GM12872 (cell line): Measurements from ENCODE around the gene ZNF438.

ENCODE experiments used
- TF ChIP-seq, protein P1 (sequence below): IDR thresholded peaks from 3 replicates; pipeline ENCODE4 v1.5.1; 2011; ENCODE audit warnings: low read depth, mild to moderate bottlenecking, low read length, moderate library complexity; ENCODE audit not compliant: insufficient read depth

ZNF438 gene

DNA sequence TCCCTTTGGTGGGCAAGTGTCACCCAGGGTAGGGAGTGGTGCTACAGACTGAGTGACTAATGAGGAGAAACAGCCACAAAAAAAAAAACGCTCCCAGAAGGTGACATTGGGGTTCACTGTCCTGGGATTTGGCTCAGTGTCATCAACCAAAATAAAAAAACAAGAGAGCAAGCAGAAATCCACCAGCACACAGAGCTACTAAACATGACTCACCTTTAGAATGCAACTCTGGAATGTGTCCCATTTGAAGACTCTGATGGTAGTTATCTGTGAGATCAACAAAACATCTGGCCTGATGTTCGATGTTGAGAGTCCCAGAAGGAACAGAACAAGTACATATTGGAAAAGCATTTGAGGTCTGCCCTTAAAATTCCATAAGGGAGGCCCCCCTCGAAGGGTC, 201.8 kb downstream of the ZNF438 start:
- TF ChIP-seq, protein P1, sequence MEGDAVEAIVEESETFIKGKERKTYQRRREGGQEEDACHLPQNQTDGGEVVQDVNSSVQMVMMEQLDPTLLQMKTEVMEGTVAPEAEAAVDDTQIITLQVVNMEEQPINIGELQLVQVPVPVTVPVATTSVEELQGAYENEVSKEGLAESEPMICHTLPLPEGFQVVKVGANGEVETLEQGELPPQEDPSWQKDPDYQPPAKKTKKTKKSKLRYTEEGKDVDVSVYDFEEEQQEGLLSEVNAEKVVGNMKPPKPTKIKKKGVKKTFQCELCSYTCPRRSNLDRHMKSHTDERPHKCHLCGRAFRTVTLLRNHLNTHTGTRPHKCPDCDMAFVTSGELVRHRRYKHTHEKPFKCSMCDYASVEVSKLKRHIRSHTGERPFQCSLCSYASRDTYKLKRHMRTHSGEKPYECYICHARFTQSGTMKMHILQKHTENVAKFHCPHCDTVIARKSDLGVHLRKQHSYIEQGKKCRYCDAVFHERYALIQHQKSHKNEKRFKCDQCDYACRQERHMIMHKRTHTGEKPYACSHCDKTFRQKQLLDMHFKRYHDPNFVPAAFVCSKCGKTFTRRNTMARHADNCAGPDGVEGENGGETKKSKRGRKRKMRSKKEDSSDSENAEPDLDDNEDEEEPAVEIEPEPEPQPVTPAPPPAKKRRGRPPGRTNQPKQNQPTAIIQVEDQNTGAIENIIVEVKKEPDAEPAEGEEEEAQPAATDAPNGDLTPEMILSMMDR = no peak

DNA sequence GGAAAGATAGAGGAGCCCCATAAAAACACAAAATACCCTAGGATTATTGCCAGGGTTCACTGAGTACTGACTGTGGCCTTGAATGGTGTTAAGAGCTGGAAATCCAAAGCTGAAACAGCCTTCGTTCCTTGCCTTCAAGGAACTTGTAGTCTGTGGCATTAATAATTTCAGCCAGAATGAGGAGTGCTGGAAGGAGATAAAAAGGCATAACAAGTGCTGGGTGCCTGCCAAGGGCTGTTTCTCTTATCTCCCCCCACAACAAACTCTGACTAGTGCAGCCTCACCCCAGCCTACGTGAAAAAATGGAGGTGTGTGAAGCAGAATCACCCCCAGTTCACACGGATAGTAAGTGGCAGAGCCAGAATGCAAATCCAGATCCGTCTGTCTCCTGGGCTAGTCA, 203.0 kb downstream of the ZNF438 start:
- TF ChIP-seq, protein P1 = no peak

DNA sequence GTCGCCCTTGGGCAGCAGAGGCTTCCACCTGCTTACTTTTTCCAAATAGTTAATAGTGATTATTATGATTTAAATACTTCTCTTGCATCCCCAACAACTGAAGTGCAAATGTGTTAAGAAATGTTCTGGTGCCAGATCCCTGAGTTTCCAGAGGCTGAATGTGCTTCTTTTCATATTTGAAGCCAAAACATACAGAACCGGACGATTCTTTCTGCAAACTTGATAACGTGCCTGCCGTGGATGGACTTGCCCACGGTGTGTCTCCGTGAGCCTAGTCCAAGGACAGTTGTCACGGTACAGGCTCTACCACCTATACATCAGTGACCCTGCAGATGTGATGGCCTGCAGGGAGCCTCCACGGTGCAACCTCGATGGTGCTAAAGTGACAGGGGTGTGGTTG, 203.5 kb downstream of the ZNF438 start:
- TF ChIP-seq, protein P1 = no peak

DNA sequence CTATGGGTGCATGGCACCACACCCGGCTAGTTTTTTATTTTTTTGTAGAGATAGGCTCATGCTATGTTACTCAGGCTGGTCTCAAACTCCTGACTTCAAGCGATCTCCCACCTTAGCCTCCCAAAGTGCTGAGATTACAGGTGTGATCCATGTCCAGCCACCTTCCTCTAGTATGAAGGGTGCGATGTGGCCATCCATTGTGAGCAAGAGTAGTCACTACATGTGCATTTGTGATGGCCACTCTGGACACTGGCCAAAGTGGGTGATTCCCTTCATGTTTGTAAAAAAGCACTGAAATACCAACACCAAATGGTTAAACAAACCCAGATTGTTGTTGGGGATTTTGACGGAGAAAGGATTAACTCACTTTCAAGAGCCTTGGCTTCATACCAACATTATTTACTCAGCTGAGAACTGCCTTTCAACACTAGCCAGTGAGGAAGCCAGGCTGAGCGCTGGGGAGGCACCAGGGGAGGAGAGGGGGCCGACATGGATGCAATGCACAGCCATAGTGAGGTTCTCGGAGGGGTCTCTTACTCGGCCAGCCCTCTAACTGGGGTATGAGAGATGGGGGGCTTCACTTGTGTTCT, 204.0 kb downstream of the ZNF438 start:
- TF ChIP-seq, protein P1 = no peak

DNA sequence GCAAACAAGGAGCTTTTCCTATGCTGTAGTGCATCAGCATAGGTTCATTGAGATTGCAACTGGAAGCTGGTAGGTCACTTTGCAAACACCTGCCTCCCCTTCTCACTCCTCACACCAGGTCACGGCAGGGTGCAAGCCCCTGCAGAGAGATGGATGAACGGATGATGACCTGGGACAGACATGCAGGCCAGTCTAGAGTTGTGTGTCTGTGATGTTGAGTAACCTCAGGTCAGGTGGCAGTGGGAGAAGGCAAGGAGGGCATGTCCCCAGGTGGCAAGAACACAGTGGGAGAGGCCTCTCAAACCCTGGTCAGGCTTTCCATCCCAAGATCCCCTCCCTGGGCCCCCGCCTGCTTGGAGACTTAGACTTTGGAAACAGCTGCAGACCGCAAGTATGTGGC, 205.0 kb downstream of the ZNF438 start:
- TF ChIP-seq, protein P1 = no peak

DNA sequence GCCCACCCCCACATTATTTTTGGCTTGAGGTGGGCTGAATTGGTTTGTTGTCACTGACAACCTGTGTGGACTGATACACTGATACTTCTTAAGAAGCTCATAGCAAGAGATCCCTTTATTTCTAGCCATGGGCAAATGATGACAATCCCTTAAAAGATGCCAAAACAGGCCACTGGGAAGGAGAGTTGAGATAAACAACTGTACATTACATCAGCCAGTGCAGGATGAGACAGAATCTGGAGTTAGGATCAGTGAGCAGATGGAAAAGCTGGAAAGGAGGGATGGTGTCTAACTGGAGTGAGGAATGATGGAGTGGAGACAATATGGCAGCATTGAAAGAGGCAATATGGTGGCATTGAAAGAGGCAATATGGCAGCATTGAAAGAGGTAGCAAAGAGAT, 206.2 kb downstream of the ZNF438 start:
- TF ChIP-seq, protein P1 = no peak

DNA sequence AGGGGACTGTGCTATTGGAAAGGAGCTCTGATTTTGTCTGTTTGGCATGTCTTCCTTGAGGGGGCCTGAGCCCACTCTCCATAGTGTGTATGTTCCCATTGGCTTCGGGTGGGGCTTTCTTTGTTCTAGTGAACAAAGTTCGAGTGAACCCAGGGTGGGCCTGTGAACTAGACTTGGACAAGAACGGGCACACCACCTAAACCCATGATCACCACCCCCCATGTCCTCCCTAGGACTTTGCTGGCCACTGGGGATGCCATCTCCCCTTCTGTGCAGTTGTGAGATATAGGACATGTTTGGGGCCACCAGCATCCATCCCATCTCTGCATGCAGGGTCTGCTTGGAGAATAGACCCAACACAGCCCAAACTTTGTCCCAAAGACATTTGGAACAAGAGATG, 206.6 kb downstream of the ZNF438 start:
- TF ChIP-seq, protein P1 = no peak
